Neural crest cell (in vitro differentiated cells): ENCODE results near the gene AGPAT3. TPM values are rescaled to one million over a fixed set of nuclear protein-coding genes. Genes with fewer than 3 reads are reported as not detected.

ENCODE experiments used
- DNase-seq: peaks from one replicate; pipeline ENCODE4 v3.0.0; 2021; ENCODE audit warnings: low read depth, mixed read lengths, low spot score
- H3K27ac Mint-ChIP-seq: one replicate; pipeline ENCODE4 v1.8.0; 2021; ENCODE audit warnings: mild to moderate bottlenecking, mixed read lengths; ENCODE audit not compliant: unreplicated experiment
- H3K27me3 Mint-ChIP-seq: 2 replicates; pipeline ENCODE4 v1.8.0; 2021; ENCODE audit warnings: low read depth, mild to moderate bottlenecking, mixed read lengths
- H3K36me3 Mint-ChIP-seq: 2 replicates; pipeline ENCODE4 v1.8.0; 2021; ENCODE audit warnings: low read depth, mild to moderate bottlenecking, mixed read lengths
- H3K4me1 Mint-ChIP-seq: 2 replicates; pipeline ENCODE4 v1.8.0; 2021; ENCODE audit warnings: mixed read lengths
- H3K4me3 Mint-ChIP-seq: one replicate; pipeline ENCODE4 v1.8.0; 2021; ENCODE audit warnings: mild to moderate bottlenecking, mixed read lengths
- H3K9me3 Mint-ChIP-seq: 2 replicates; pipeline ENCODE4 v1.8.0; 2021; ENCODE audit warnings: mixed read lengths
- CTCF ChIP-seq: fragments of 200-600 bp; sonication (generic); conservative IDR thresholded peaks from 2 replicates; pipeline ENCODE4 v1.5.0; 2021; ENCODE audit warnings: antibody characterized with exemption, mild to moderate bottlenecking
- total RNA-seq: library from RNA; stranded (reverse); gene quantifications from 2 replicates; pipeline ENCODE4 v1.2.1, GENCODE V29; 2021

Gene AGPAT3
- total RNA-seq, 1 donor from 2014 or later = 37.3 TPM

- TF ChIP-seq CTCF = no peak
- H3K36me3 Mint-ChIP-seq = no peaks in the 10 kb centered on the region
- H3K4me3 Mint-ChIP-seq = peak overlapping the region; percentile 92
- H3K27me3 Mint-ChIP-seq = no peaks in the 10 kb centered on the region
- peaks cover 37% of the 10 kb centered on the region for H3K4me1 Mint-ChIP-seq
- no peak for DNase-seq
- peak overlapping the region; percentile 89 for H3K27ac Mint-ChIP-seq
- no peaks in the 10 kb centered on the region for H3K9me3 Mint-ChIP-seq
Observed at GRCh38 chr21:44013380-44014088, 148.5 kb downstream of the AGPAT3 start.

- Mint-ChIP-seq H3K4me3 (peak overlapping the region; percentile 1), H3K36me3 (no peaks in the 10 kb centered on the region), H3K27ac (no peak overlapping the region), H3K4me1 (peaks cover 37% of the 10 kb centered on the region), H3K9me3 (no peaks in the 10 kb centered on the region), H3K27me3 (no peaks in the 10 kb centered on the region)
- no peak for TF ChIP-seq CTCF
- DNase-seq = no peak
Observed at GRCh38 chr21:44017601-44018000, 152.6 kb downstream of the AGPAT3 start.

- DNase-seq = no peak
- no peaks in the 10 kb centered on the region for H3K9me3 Mint-ChIP-seq
Observed at GRCh38 chr21:44018127-44018526, 153.1 kb downstream of the AGPAT3 start.

GRCh38 chr21:44018813-44019567, 154.0 kb downstream of the AGPAT3 start:
- Mint-ChIP-seq H3K36me3 (no peaks in the 10 kb centered on the region), H3K4me3 (no peak overlapping the region), H3K4me1 (peaks cover 25% of the 10 kb centered on the region), H3K27ac (no peak overlapping the region), H3K27me3 (no peaks in the 10 kb centered on the region), H3K9me3 (no peaks in the 10 kb centered on the region)
- no peak for DNase-seq
- TF ChIP-seq CTCF = no peak

More at GRCh38 chr21:44018127-44018526, 153.1 kb downstream of the AGPAT3 start:
- H3K4me1 Mint-ChIP-seq = peaks cover 33% of the 10 kb centered on the region
- no peak for TF ChIP-seq CTCF
- no peak overlapping the region for H3K27ac Mint-ChIP-seq
- no peaks in the 10 kb centered on the region for H3K27me3 Mint-ChIP-seq
- no peak overlapping the region for H3K4me3 Mint-ChIP-seq
- H3K36me3 Mint-ChIP-seq = no peaks in the 10 kb centered on the region

- Mint-ChIP-seq H3K27ac (no peak overlapping the region), H3K4me1 (peaks cover 22% of the 10 kb centered on the region), H3K4me3 (no peak overlapping the region), H3K9me3 (no peaks in the 10 kb centered on the region), H3K36me3 (no peaks in the 10 kb centered on the region), H3K27me3 (no peaks in the 10 kb centered on the region)
- no peak for TF ChIP-seq CTCF
- no peak for DNase-seq
Observed at GRCh38 chr21:44019568-44019958, 154.5 kb downstream of the AGPAT3 start.
